AG09309 (cell line): ENCODE measurements around the gene CLDN19.
"Not testable (repeated sequence)": the region's sequence is repeated elsewhere in the genome, so short reads cannot be mapped to it uniquely, and the experiment has no call there.

Experiments
- DNase-seq: peaks from one replicate; pipeline ENCODE4 v3.0.0-alpha.2; 2010; ENCODE audit warnings: low read depth
- H3K4me3 ChIP-seq: 2 replicates; pipeline ENCODE4 v1.5.1; 2011; ENCODE audit warnings: mild to moderate bottlenecking, low read depth, low read length, moderate library complexity; ENCODE audit not compliant: control insufficient read depth
- TF ChIP-seq, protein P1 (sequence below): IDR thresholded peaks from 2 replicates; pipeline ENCODE4 v1.5.1; 2011; ENCODE audit warnings: mild to moderate bottlenecking, low read depth, low read length, inconsistent platforms; ENCODE audit not compliant: insufficient read depth, control insufficient read depth; ENCODE audit errors: missing control alignments

Gene CLDN19

DNA sequence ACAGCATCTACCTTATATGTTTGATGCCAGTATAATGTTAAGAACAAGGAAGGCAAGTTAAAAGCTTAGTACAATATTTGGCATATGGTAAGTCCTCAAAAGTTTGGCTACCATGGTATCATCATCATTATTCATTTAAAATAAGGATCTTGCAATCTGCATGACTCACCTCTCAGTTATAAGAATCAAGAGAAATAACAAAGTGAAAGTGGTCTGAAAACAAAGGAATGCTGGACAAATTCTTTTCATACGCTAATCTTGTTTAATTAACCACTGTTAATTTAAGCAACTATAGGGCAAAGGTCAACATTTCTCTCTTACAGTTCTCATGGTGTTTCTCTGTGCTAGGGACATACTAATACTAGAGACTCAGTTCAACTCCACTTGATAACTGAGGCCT is 13.0 kb upstream of the CLDN19 start:
- DNase-seq = peak; percentile 32
- no peak overlapping the region for H3K4me3 ChIP-seq
- TF ChIP-seq, protein P1, sequence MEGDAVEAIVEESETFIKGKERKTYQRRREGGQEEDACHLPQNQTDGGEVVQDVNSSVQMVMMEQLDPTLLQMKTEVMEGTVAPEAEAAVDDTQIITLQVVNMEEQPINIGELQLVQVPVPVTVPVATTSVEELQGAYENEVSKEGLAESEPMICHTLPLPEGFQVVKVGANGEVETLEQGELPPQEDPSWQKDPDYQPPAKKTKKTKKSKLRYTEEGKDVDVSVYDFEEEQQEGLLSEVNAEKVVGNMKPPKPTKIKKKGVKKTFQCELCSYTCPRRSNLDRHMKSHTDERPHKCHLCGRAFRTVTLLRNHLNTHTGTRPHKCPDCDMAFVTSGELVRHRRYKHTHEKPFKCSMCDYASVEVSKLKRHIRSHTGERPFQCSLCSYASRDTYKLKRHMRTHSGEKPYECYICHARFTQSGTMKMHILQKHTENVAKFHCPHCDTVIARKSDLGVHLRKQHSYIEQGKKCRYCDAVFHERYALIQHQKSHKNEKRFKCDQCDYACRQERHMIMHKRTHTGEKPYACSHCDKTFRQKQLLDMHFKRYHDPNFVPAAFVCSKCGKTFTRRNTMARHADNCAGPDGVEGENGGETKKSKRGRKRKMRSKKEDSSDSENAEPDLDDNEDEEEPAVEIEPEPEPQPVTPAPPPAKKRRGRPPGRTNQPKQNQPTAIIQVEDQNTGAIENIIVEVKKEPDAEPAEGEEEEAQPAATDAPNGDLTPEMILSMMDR = no peak

DNA sequence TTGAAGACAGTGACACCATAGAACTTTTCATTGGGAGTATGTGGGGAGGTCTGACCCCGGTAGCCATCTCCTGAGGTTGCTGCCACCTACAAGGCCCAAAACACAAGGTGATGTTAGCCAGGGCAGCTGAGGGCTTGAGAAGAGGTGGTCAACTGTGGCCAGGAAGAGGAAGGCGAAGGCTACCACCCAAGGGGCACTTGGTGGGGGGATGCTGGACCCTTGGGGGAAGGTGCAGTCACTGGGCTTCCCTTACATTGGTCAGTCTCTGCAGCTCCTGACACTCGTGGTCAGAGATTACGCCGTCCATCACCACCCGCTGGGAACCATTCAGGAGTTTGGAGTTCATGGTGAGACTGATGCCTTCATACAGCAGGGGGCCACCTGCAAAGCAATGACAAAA is 12.2 kb upstream of the CLDN19 start:
- TF ChIP-seq, protein P1 = no peak
- no peak overlapping the region for H3K4me3 ChIP-seq
- no peak for DNase-seq

DNA sequence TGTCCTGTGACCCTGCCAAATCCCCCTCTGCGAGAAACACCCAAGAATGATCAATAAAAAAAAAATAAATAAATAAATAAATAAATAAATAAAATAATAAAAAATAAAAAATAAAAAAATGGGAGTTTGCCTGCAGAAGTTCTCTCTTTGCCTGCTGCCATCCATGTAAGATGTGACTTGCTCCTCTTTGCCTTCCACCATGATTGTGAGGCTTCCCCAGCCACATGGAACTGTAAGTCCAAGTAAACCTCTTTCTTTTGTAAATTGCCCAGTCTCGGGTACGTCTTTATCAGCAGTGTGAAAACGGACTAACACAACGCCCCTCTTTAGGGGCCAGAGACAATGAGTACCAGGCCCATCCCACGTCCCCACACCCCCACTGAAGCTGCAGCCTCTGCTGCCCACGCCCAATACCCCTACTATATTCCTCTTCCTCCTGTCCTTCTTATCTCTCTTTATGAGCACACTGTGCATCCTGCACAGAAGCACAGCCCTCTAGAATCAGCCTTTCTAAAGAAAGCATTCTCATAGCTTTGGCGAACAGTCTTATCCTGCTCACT is 11.6 kb upstream of the CLDN19 start:
- DNase-seq, H3K4me3 ChIP-seq: not testable (repeated sequence)

DNA sequence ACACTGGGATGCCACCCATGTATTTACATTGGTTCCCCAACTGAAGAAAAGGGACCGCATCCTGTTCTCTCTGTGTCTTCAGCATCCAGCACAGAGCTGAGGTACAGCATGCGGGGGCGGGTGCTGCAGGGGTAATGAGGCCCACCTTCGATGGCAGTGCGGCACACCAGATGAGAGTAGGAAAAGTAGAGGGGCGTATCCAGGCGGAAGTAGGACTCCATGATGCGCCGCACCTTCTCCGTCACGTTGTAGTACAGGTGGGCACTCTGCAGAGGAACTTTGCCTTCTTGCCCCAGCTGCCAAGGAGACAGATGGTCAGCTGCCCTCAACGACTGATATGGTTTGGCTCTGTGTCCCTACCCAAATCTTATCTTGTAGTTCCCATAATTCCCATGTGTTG is 10.0 kb upstream of the CLDN19 start:
- no peak for DNase-seq
- TF ChIP-seq, protein P1 = no peak
- H3K4me3 ChIP-seq = no peak overlapping the region

DNA sequence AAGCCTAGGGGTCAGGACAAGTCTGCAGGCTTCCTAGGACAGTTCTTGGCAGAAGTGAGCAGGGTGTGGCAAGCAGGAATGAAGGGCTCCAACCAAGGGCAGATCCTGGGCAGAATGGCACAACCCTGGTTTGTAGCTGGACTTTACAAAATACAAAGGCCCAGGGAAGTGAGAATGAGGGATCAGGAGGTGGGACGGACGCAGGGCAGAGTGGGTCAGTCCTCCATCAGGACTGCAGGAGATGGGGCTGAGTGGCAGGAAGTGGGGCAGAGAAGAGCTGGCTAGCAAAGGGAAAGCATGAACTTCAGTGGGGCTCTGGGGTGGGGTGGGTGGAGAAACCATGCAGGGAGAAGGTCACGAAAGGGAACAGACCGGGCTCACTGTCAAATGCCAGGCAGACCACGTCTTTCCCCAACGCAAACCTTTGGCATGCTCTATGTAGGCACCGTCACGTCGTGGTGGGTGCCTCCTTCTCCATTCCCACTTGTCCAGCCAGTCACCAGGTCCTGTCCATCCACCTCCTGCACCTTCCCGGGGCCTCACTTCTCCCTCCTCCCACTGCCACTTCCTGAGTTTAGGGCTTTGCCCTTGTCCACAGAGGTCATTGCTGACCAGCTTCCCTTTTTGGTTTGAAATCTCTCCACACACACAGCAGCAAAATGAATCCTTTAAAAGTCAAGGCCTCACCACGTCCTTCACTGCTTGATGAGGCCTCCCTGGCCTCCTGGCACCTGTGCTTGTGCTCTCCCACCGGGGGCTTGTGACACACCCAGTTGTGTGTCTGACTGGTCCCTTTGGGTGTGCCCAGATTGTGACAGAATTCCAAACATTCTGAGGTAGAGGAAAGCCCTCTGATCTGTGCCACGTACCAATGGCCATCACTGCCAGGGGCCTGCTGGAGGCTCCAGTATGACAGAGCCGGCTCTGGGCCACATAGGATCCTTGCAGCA is 8.7 kb upstream of the CLDN19 start:
- H3K4me3 ChIP-seq = no peak overlapping the region
- TF ChIP-seq, protein P1 = no peak
- no peak for DNase-seq

DNA sequence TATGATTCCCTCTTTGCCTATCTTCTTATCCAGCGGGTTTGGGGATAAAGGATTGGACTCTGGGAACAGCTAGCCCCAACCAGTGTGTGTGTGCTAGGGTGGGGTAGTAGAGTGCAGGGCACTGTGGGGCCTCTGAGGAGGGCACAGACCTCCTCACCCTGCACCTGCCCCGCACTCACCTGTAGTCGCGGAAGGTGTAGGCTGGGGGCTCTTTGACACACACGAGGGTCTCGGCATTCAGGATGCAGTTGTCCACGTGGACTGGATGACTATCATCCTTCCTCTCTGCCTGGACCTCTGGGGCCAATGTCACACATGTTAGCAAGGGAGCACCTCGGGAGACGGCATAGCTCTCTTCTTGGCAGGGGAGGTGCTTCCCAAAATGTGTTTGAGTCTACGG is 8.0 kb upstream of the CLDN19 start:
- no peak for DNase-seq
- TF ChIP-seq, protein P1 = no peak
- no peak overlapping the region for H3K4me3 ChIP-seq

DNA sequence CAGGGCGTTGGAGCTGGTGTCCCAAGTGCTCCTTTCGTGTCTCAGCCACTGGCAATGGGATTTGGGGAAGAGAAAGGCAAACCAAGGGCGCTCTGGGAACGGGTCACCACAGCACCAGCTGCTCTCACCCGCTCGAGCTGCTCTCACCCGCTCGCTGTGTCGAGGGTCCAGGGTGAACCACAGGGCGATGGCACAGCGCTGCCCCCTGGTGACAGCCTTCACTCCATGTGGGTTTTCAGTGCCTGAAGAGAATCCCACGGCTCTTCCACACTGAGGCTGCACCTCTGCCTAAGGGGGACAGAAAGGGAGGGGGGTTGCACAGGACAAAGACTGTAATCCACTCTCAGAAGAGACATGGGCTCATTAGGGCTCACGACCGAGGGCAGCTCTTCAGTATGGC is 7.1 kb upstream of the CLDN19 start:
- TF ChIP-seq, protein P1 = peak; percentile 70

More for the DNA sequence above, 7.1 kb upstream of the CLDN19 start:
- H3K4me3 ChIP-seq = no peak overlapping the region
- DNase-seq = no peak
